Measurements from ENCODE around the gene RNF181. TPM values are rescaled to one million over a fixed set of nuclear protein-coding genes. Genes with fewer than 3 reads are reported as not detected.

RNF181 gene
- total and polyA plus RNA-seq, 4 donors: 90.2 to 296 (median 185) TPM

GRCh38 chr2:85631316-85631715, 35.8 kb downstream of the RNF181 start:
- Histone ChIP-seq H3K4me1 (ENCODE audit: control insufficient read depth in 5 of 5, insufficient read depth in 5 of 5, low read length in 5 of 5) (no peaks in the 10 kb centered on the region), H3K9me3 (ENCODE audit: control insufficient read depth in 4 of 4, insufficient read depth in 3 of 4, low read length in 3 of 4) (no peaks in the 10 kb centered on the region), H3K27me3 (ENCODE audit: control insufficient read depth in 3 of 3, insufficient read depth in 3 of 3, low read length in 2 of 3) (no peaks in the 10 kb centered on the region), H3K27ac (ENCODE audit: low read depth in 1 of 2, low read length in 1 of 2) (no peak overlapping the region), H3K36me3 (ENCODE audit: control insufficient read depth in 4 of 4, insufficient read depth in 4 of 4, low read length in 4 of 4) (peaks cover 17 to 41% (median 34%) of the 10 kb centered on the region in 4 donors), H3K4me3 (no peak overlapping the region), H3K9ac (ENCODE audit: insufficient read depth in 1 of 2, low read length in 2 of 2) (no peak overlapping the region)
- TF ChIP-seq CTCF (IDR thresholded peaks at IDR 0.05; ENCODE audit: control extremely low read depth, extremely low read depth): no peak
- DNase-seq (no peak), ATAC-seq (ENCODE audit: insufficient read depth, low FRiP score) (no peak)
- 96 to 98% methylated on average over 3 of the region's 3 CpGs for WGBS, 2 donors

- Histone ChIP-seq H3K4me1 (ENCODE audit: control insufficient read depth in 5 of 5, insufficient read depth in 5 of 5, low read length in 5 of 5) (no peaks in the 10 kb centered on the region), H3K4me3 (no peak overlapping the region), H3K9me3 (ENCODE audit: control insufficient read depth in 4 of 4, insufficient read depth in 3 of 4, low read length in 3 of 4) (no peaks in the 10 kb centered on the region), H3K27me3 (ENCODE audit: control insufficient read depth in 3 of 3, insufficient read depth in 3 of 3, low read length in 2 of 3) (no peaks in the 10 kb centered on the region), H3K9ac (ENCODE audit: insufficient read depth in 1 of 2, low read length in 2 of 2) (no peak overlapping the region), H3K27ac (ENCODE audit: low read depth in 1 of 2, low read length in 1 of 2) (no peak overlapping the region), H3K36me3 (ENCODE audit: control insufficient read depth in 4 of 4, insufficient read depth in 4 of 4, low read length in 4 of 4) (peaks cover 36 to 43% (median 39%) of the 10 kb centered on the region in 4 donors)
- DNase-seq (no peak), ATAC-seq (ENCODE audit: insufficient read depth, low FRiP score) (no peak)
- WGBS, 2 donors: 79 to 81% methylated on average over 8 of the region's 8 CpGs
- TF ChIP-seq CTCF (IDR thresholded peaks at IDR 0.05; ENCODE audit: control extremely low read depth, extremely low read depth): no peak
Measured at GRCh38 chr2:85635011-85635410, 39.5 kb downstream of the RNF181 start.

DNA sequence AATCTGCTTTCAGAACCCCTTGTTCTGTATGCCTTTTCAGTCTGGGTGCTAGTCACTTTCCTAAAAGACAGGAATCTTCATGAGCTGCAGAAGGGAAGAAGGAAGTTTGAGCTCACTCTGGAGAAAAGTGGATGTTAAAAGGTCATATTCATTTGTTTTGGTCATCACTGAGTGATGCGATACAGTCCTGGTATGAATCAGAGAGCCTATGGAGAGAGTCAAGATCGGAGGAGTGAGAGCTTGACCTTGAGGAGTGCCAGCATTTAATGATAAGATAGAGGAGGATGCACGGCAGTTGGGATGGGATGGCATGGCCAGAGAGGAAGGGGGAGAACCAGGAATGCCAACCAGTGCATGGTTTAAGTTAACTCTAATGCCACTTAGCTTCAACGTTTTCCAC, 40.1 kb downstream of the RNF181 start:
- ATAC-seq (ENCODE audit: insufficient read depth, low FRiP score): no peak
- H3K4me1 ChIP-seq (ENCODE audit: control insufficient read depth in 5 of 5, insufficient read depth in 5 of 5, low read length in 5 of 5): no peaks in the 10 kb centered on the region
- peaks cover 36 to 43% (median 38%) of the 10 kb centered on the region in 4 donors for H3K36me3 ChIP-seq (ENCODE audit: control insufficient read depth in 4 of 4, insufficient read depth in 4 of 4, low read length in 4 of 4)

More for the DNA sequence above, 40.1 kb downstream of the RNF181 start:
- no peak overlapping the region for H3K4me3 ChIP-seq
- DNase-seq: no peak
- 65 to 75% methylated on average over 4 of the region's 4 CpGs for WGBS, 2 donors
- no peak overlapping the region for H3K9ac ChIP-seq (ENCODE audit: insufficient read depth in 1 of 2, low read length in 2 of 2)
- H3K27me3 ChIP-seq (ENCODE audit: control insufficient read depth in 3 of 3, insufficient read depth in 3 of 3, low read length in 2 of 3): no peaks in the 10 kb centered on the region
- H3K27ac ChIP-seq (ENCODE audit: low read depth in 1 of 2, low read length in 1 of 2): no peak overlapping the region
- TF ChIP-seq CTCF (IDR thresholded peaks at IDR 0.05; ENCODE audit: control extremely low read depth, extremely low read depth): no peak
- no peaks in the 10 kb centered on the region for H3K9me3 ChIP-seq (ENCODE audit: control insufficient read depth in 4 of 4, insufficient read depth in 3 of 4, low read length in 3 of 4)
